Left lung (tissue), 10 donors: ENCODE measurements around the gene NFS1. TPM values are rescaled to one million over a fixed set of nuclear protein-coding genes. Genes with fewer than 3 reads are reported as not detected.

Experiments used
- ATAC-seq: fragments of 200-7000 bp; cut with Tn5 transposase; one replicate; pipeline ENCODE4 v1.9.1; 2020; ENCODE audit warnings: moderate library complexity
- DNase-seq, 4 donors: peaks; one replicate each; pipeline ENCODE4 v3.0.0-alpha.2; 2013 to 2020
- H3K27ac ChIP-seq, 2 donors: fragments of 200-600 bp; sonication (generic) in 1 of 2; one replicate each; pipeline versions ENCODE4 v1.5.0 to v1.8.0; 2020 to 2021
- H3K27me3 ChIP-seq, 2 donors: fragments of 200-600 bp; sonication (generic) in 1 of 2; one replicate each; pipeline versions ENCODE4 v1.5.0 to v1.8.0; 2020 to 2021
- H3K36me3 ChIP-seq, 2 donors: fragments of 200-600 bp; sonication (generic) in 1 of 2; one replicate each; pipeline versions ENCODE4 v1.5.0 to v1.8.0; 2020 to 2021
- H3K4me1 ChIP-seq, 2 donors: fragments of 200-600 bp; one replicate each; pipeline ENCODE4 v1.8.0; 2021
- H3K4me3 ChIP-seq, 2 donors: fragments of 200-600 bp; sonication (generic) in 1 of 2; one replicate each; pipeline versions ENCODE4 v1.5.0 to v1.8.0; 2020 to 2021; ENCODE audit warnings: mild to moderate bottlenecking in 1 of 2
- H3K9me3 ChIP-seq, 2 donors: fragments of 200-600 bp; sonication (generic) in 1 of 2; one replicate each; pipeline versions ENCODE4 v1.5.0 to v1.8.0; 2020 to 2021
- CTCF ChIP-seq, 2 donors: fragments of 200-600 bp; sonication (generic) in 1 of 2; IDR thresholded peaks; one replicate each; pipeline versions ENCODE4 v1.5.0 to v1.8.0; 2021; ENCODE audit warnings: antibody characterized with exemption in 2 of 2
- intact Hi-C, 2 donors: fragments of 100-400 bp; cut with DNase I; formaldehyde crosslinking; loops; one replicate each; pipeline versions ENCODE4 v1.11.2 to v1.14.2; 2022
- polyA plus RNA-seq, 6 donors: library from polyadenylated mRNA; unstranded; fragments of 120-200 nt; gene quantifications; one replicate each; pipeline ENCODE4 v1.2.1, GENCODE V29; 2013; ENCODE audit not compliant: insufficient read length in 6 of 6
- total RNA-seq, 2 donors: library from RNA; stranded (reverse); fragmentation: NEBNext Ultra II Directional; extraction: Animal tissue kit (Norgen Biotek cat#: 25700); gene quantifications; one replicate each; pipeline ENCODE4 v1.2.1, GENCODE V29; 2021
- donor health status: DM: no; HTN: yes; CAD: no.
- donor health status: DM: no; HTN: no; CAD: no.

NFS1 gene
- total and polyA plus RNA-seq, 8 donors: 18.5 to 32.5 (median 20.5) TPM

- no peak overlapping the region for H3K4me3 ChIP-seq
- H3K36me3 ChIP-seq: peaks cover 0 to 89% of the 10 kb centered on the region in 2 donors
- no peaks in the 10 kb centered on the region for H3K4me1 ChIP-seq
- no peak overlapping the region for H3K27ac ChIP-seq
- DNase-seq (no peak), ATAC-seq (no peak)
- H3K9me3 ChIP-seq: no peaks in the 10 kb centered on the region
- intact Hi-C loops: no loop called here
- H3K27me3 ChIP-seq: no peaks in the 10 kb centered on the region
- TF ChIP-seq CTCF (IDR thresholded peaks at IDR 0.05): no peak
These were observed 24.2 kb downstream of the NFS1 start for GRCh38 chr20:35674921-35675320.

GRCh38 chr20:35673884-35674283 lies 25.3 kb downstream of the NFS1 start:
- intact Hi-C loops: no loop called here
- DNase-seq (no peak), ATAC-seq (no peak)
- no peaks in the 10 kb centered on the region for H3K4me1 ChIP-seq
- H3K27me3 ChIP-seq: no peaks in the 10 kb centered on the region
- H3K4me3 ChIP-seq: no peak overlapping the region
- TF ChIP-seq CTCF (IDR thresholded peaks at IDR 0.05): no peak
- no peaks in the 10 kb centered on the region for H3K9me3 ChIP-seq
- no peak overlapping the region for H3K27ac ChIP-seq
- H3K36me3 ChIP-seq: peaks cover 0 to 90% of the 10 kb centered on the region in 2 donors

GRCh38 chr20:35669681-35670080 lies 29.5 kb downstream of the NFS1 start:
- H3K4me3 ChIP-seq: no peak overlapping the region
- H3K36me3 ChIP-seq: peaks cover 0 to 65% of the 10 kb centered on the region in 2 donors
- TF ChIP-seq CTCF (IDR thresholded peaks at IDR 0.05): no peak
- intact Hi-C loops: no loop called here
- H3K9me3 ChIP-seq: no peaks in the 10 kb centered on the region
- H3K27me3 ChIP-seq: no peaks in the 10 kb centered on the region
- DNase-seq: no peak
- H3K27ac ChIP-seq: no peak overlapping the region
- ATAC-seq: no peak
- H3K4me1 ChIP-seq: peaks cover 0 to 3% of the 10 kb centered on the region in 2 donors

- Histone ChIP-seq H3K36me3 (peaks cover 0 to 60% of the 10 kb centered on the region in 2 donors), H3K27me3 (no peaks in the 10 kb centered on the region), H3K4me3 (no peak overlapping the region), H3K27ac (no peak overlapping the region), H3K9me3 (no peaks in the 10 kb centered on the region), H3K4me1 (peaks cover 0 to 3% of the 10 kb centered on the region in 2 donors)
- ATAC-seq (no peak), DNase-seq (no peak)
- intact Hi-C loops: no loop called here
- TF ChIP-seq CTCF (IDR thresholded peaks at IDR 0.05): no peak
These were observed 29.9 kb downstream of the NFS1 start for GRCh38 chr20:35669221-35669620.

GRCh38 chr20:35665949-35666288 lies 33.2 kb downstream of the NFS1 start:
- Histone ChIP-seq H3K9me3 (no peaks in the 10 kb centered on the region), H3K27me3 (no peaks in the 10 kb centered on the region), H3K27ac (no peak overlapping the region), H3K36me3 (peaks cover 0 to 27% of the 10 kb centered on the region in 2 donors), H3K4me3 (no peak overlapping the region), H3K4me1 (peaks cover 23 to 32% of the 10 kb centered on the region in 2 donors)
- no peak for TF ChIP-seq CTCF (IDR thresholded peaks at IDR 0.05)
- ATAC-seq (no peak), DNase-seq (no peak)
- intact Hi-C loops: no loop called here
